GM23248 (cell line): Measurements from ENCODE around the gene NME3. TPM values are rescaled to one million over a fixed set of nuclear protein-coding genes. Genes with fewer than 3 reads are reported as not detected.

Experiments
- DNase-seq: peaks from one replicate; pipeline ENCODE4 v3.0.0-alpha.2; 2015
- H2AFZ ChIP-seq: fragments of 200-600 bp; sonication (generic); 2 replicates; pipeline ENCODE4 v1.6.1; 2016; ENCODE audit warnings: antibody characterized with exemption
- H3F3A ChIP-seq: fragments of 200-600 bp; sonication (generic); 2 replicates; pipeline ENCODE4 v1.6.1; 2016; ENCODE audit warnings: mild to moderate bottlenecking, antibody characterized with exemption, mixed run types; ENCODE audit not compliant: insufficient read depth
- H3K27ac ChIP-seq: fragments of 200-600 bp; sonication (generic); 2 replicates; pipeline ENCODE4 v1.5.1; 2016; ENCODE audit warnings: mild to moderate bottlenecking
- H3K27me3 ChIP-seq: fragments of 200-600 bp; sonication (generic); replicated peaks from 2 replicates; pipeline ENCODE4 v1.6.1; 2016; ENCODE audit warnings: mild to moderate bottlenecking; ENCODE audit not compliant: insufficient read depth
- H3K36me3 ChIP-seq: fragments of 200-600 bp; sonication (generic); 2 replicates; pipeline ENCODE4 v1.6.1; 2016; ENCODE audit warnings: low read depth, mild to moderate bottlenecking
- H3K4me1 ChIP-seq: fragments of 200-600 bp; sonication (generic); 2 replicates; pipeline ENCODE4 v1.6.1; 2016; ENCODE audit warnings: mild to moderate bottlenecking; ENCODE audit not compliant: insufficient read depth
- H3K4me2 ChIP-seq: fragments of 200-600 bp; sonication (generic); one replicate; pipeline ENCODE4 v1.6.1; 2016; ENCODE audit warnings: mild to moderate bottlenecking; ENCODE audit not compliant: unreplicated experiment
- H3K4me3 ChIP-seq: fragments of 200-600 bp; sonication (generic); 2 replicates; pipeline ENCODE4 v1.5.1; 2016; ENCODE audit warnings: mild to moderate bottlenecking
- H3K79me2 ChIP-seq: fragments of 200-600 bp; sonication (generic); 2 replicates; pipeline ENCODE4 v1.6.1; 2016; ENCODE audit warnings: mild to moderate bottlenecking; ENCODE audit not compliant: insufficient read depth
- H3K9ac ChIP-seq: fragments of 200-600 bp; sonication (generic); 2 replicates; pipeline ENCODE4 v1.6.1; 2016; ENCODE audit warnings: mild to moderate bottlenecking
- H3K9me2 ChIP-seq: fragments of 200-600 bp; sonication (generic); 2 replicates; pipeline ENCODE4 v1.6.1; 2016; ENCODE audit warnings: mixed run types, mild to moderate bottlenecking, moderate library complexity; ENCODE audit not compliant: insufficient read depth
- H3K9me3 ChIP-seq: fragments of 200-600 bp; sonication (generic); one replicate; pipeline ENCODE4 v1.6.1; 2017; ENCODE audit warnings: low read depth
- H4K20me1 ChIP-seq: fragments of 200-600 bp; sonication (generic); 2 replicates; pipeline ENCODE4 v1.6.0; 2016; ENCODE audit not compliant: insufficient read depth
- EZH2 ChIP-seq: fragments of 200-600 bp; sonication (generic); IDR thresholded peaks from 2 replicates; pipeline ENCODE4 v1.6.1; 2018; ENCODE audit warnings: antibody characterized with exemption, mild to moderate bottlenecking; ENCODE audit not compliant: insufficient read depth, poor library complexity, severe bottlenecking
- EZH2phosphoT487 ChIP-seq: fragments of 200-600 bp; sonication (generic); IDR thresholded peaks from 2 replicates; pipeline ENCODE4 v1.6.1; 2018; ENCODE audit warnings: antibody characterized with exemption, moderate library complexity, mild to moderate bottlenecking, low read depth; ENCODE audit not compliant: insufficient read depth
- WGBS, 2 experiments: methylation state at CpG; one replicate each; pipeline ENCODE4 v1.1.6; 2015 to 2017; ENCODE audit warnings: low lambda C conversion rate in 2 of 2, low coverage in 1 of 2; ENCODE audit errors: missing lambda C conversion rate in 2 of 2; 5-methylcytosine and 5-hydroxymethylcytosine counted together
- in situ Hi-C: fragments of 300-500 bp; cut with MboI; formaldehyde crosslinking; loops from 2 replicates; pipeline ENCODE4 v1.15.0; 2020
- polyA plus RNA-seq: library from polyadenylated mRNA; unstranded; fragments of >200 nt; fragmentation: Nextera tagmentation; extraction: Ambion mirVana; gene quantifications from 2 replicates; pipeline ENCODE4 v1.2.1, GENCODE V29; 2016
- total RNA-seq: library from RNA; depleted of rRNA; stranded (reverse); fragments of >200 nt; shearing (Covaris generic); gene quantifications from 2 replicates; pipeline ENCODE4 v1.2.3, GENCODE V29; 2014

Gene NME3
- total and polyA plus RNA-seq, 2 experiments from 2014 or later = 45.3 to 55.4 TPM

- no peaks in the 10 kb centered on the region for H3K9me2 ChIP-seq
- H3F3A ChIP-seq = peaks cover 7% of the 10 kb centered on the region; the same call in 1 of the 2 replicates
- H3K27me3 ChIP-seq = no peaks in the 10 kb centered on the region
- H4K20me1 ChIP-seq = no peaks in the 10 kb centered on the region
- H3K27ac ChIP-seq = no peak overlapping the region
- H3K4me2 ChIP-seq = no peak overlapping the region
- H3K79me2 ChIP-seq = no peaks in the 10 kb centered on the region
- in situ Hi-C loops = no loop called here
- H3K9me3 ChIP-seq = no peaks in the 10 kb centered on the region
- no peak overlapping the region for H2AFZ ChIP-seq
- TF ChIP-seq EZH2 = no peak
- H3K4me1 ChIP-seq = peaks cover 4% of the 10 kb centered on the region; the same call in 1 of the 2 replicates
- DNase-seq = no peak
- no peak overlapping the region for H3K9ac ChIP-seq
- no peaks in the 10 kb centered on the region for H3K36me3 ChIP-seq
- whole genome bisulfite sequencing, 2 experiments = 93% methylated on average over 15 to 19 of the region's 19 CpGs
- H3K4me3 ChIP-seq = no peak overlapping the region
These were observed 5.1 kb downstream of the NME3 start for GRCh38 chr16:1766231-1766630.

DNA sequence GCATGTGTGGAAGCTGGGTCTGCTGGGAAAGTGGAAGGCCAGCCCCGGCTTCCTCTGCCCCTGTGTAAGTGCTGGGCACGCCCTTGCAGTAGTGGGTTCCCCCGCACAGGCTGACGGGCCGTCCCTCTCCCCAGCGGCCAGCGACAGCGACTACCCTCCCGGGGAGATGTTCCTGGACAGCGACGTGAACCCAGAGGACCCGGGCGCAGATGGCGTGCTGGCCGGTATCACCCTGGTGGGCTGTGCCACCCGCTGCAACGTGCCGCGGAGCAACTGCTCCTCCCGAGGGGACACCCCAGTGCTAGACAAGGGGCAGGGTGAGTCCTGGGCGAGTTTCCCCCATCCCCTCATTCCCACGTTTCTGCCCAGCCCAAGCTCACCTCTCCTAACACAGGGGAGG, 5.5 kb downstream of the NME3 start:
- no peaks in the 10 kb centered on the region for H3K79me2 ChIP-seq
- no peaks in the 10 kb centered on the region for H3K9me2 ChIP-seq
- DNase-seq = no peak
- WGBS, 2 experiments = 94 to 95% methylated on average over 22 of the region's 22 CpGs
- H3K9me3 ChIP-seq = no peaks in the 10 kb centered on the region
- H4K20me1 ChIP-seq = no peaks in the 10 kb centered on the region
- H3K27ac ChIP-seq = no peak overlapping the region
- no peak overlapping the region for H3K4me2 ChIP-seq
- no peak overlapping the region for H3K4me3 ChIP-seq
- H3K36me3 ChIP-seq = no peaks in the 10 kb centered on the region
- no peak for TF ChIP-seq EZH2phosphoT487
- TF ChIP-seq EZH2 = no peak
- H2AFZ ChIP-seq = no peak overlapping the region
- H3K4me1 ChIP-seq = peaks cover 4% of the 10 kb centered on the region; the same call in 1 of the 2 replicates
- no peak overlapping the region for H3K9ac ChIP-seq
- no peaks in the 10 kb centered on the region for H3K27me3 ChIP-seq
- in situ Hi-C loops = no loop called here
- peaks cover 7% of the 10 kb centered on the region; the same call in 1 of the 2 replicates for H3F3A ChIP-seq

GRCh38 chr16:1764971-1765370, 6.4 kb downstream of the NME3 start:
- Histone ChIP-seq H3K79me2 (no peaks in the 10 kb centered on the region), H3K4me2 (no peak overlapping the region), H3F3A (peaks cover 3% of the 10 kb centered on the region; the same call in 1 of the 2 replicates), H3K9me2 (no peaks in the 10 kb centered on the region), H3K9ac (no peak overlapping the region), H3K27me3 (no peaks in the 10 kb centered on the region), H3K4me1 (no peaks in the 10 kb centered on the region), H3K9me3 (no peaks in the 10 kb centered on the region), H3K36me3 (no peaks in the 10 kb centered on the region), H3K4me3 (no peak overlapping the region), H4K20me1 (no peaks in the 10 kb centered on the region), H3K27ac (no peak overlapping the region), H2AFZ (no peak overlapping the region)
- in situ Hi-C loops = no loop called here
- no peak for DNase-seq
- TF ChIP-seq EZH2phosphoT487 (no peak), EZH2 (no peak)
- 90 to 92% methylated on average over 19 to 20 of the region's 21 CpGs for WGBS, 2 experiments

- no peak for DNase-seq
These were observed 7.5 kb downstream of the NME3 start for GRCh38 chr16:1763521-1764511.

More at GRCh38 chr16:1763521-1764511, 7.5 kb downstream of the NME3 start:
- Histone ChIP-seq H2AFZ (no peak overlapping the region), H3F3A (no peaks in the 10 kb centered on the region), H3K9me2 (no peaks in the 10 kb centered on the region), H3K9ac (no peak overlapping the region), H4K20me1 (no peaks in the 10 kb centered on the region), H3K4me3 (no peak overlapping the region), H3K4me1 (no peaks in the 10 kb centered on the region), H3K4me2 (no peak overlapping the region), H3K36me3 (no peaks in the 10 kb centered on the region), H3K27me3 (no peaks in the 10 kb centered on the region), H3K9me3 (no peaks in the 10 kb centered on the region), H3K27ac (no peak overlapping the region), H3K79me2 (no peaks in the 10 kb centered on the region)
- TF ChIP-seq EZH2 (no peak), EZH2phosphoT487 (no peak)
- WGBS, 2 experiments = 87 to 91% methylated on average over 31 to 81 of the region's 81 CpGs
- in situ Hi-C loops = no loop called here
